DND-41 (cell line): ENCODE data around the gene RASL10A.

Experiments used
- ATAC-seq: fragments of 200-7000 bp; cut with Tn5 transposase; 3 replicates; pipeline ENCODE4 v1.9.1; 2021; ENCODE audit warnings: low read depth; ENCODE audit not compliant: insufficient read depth
- DNase-seq: peaks from one replicate; pipeline ENCODE4 v3.0.0-alpha.2; 2020
- H2AFZ ChIP-seq: 2 replicates; pipeline ENCODE4 v1.6.0; 2012; ENCODE audit warnings: low read depth, low read length
- H3K27ac ChIP-seq: 2 replicates; pipeline ENCODE4 v1.5.1; 2012; ENCODE audit warnings: low read length, inconsistent platforms
- H3K27me3 ChIP-seq: fragments of 200-600 bp; sonication (generic); 2 replicates; pipeline ENCODE4 v1.6.0; 2012; ENCODE audit warnings: low read length, mild to moderate bottlenecking, inconsistent platforms; ENCODE audit not compliant: insufficient read depth, poor library complexity
- H3K36me3 ChIP-seq: 2 replicates; pipeline ENCODE4 v1.5.1; 2012; ENCODE audit warnings: low read length, inconsistent platforms; ENCODE audit not compliant: insufficient read depth
- H3K4me1 ChIP-seq: 2 replicates; pipeline ENCODE4 v1.5.1; 2012; ENCODE audit warnings: mild to moderate bottlenecking, low read length; ENCODE audit not compliant: insufficient read depth
- H3K4me2 ChIP-seq: 2 replicates; pipeline ENCODE4 v1.6.0; 2012; ENCODE audit warnings: mild to moderate bottlenecking, moderate library complexity, low read length, inconsistent platforms; ENCODE audit not compliant: insufficient read depth
- H3K4me3 ChIP-seq, 2 experiments: fragments of 200-600 bp in 1 of 2; shearing (Covaris generic) in 1 of 2; 2 replicates each; pipeline ENCODE4 v1.5.1; 2012 to 2016; ENCODE audit warnings: inconsistent platforms in 2 of 2, low read length in 2 of 2, mild to moderate bottlenecking in 2 of 2, low read depth in 1 of 2, moderate library complexity in 1 of 2
- H3K79me2 ChIP-seq: 2 replicates; pipeline ENCODE4 v1.6.0; 2012; ENCODE audit warnings: low read length, inconsistent platforms; ENCODE audit not compliant: insufficient read depth
- H3K9ac ChIP-seq: 2 replicates; pipeline ENCODE4 v1.6.0; 2012; ENCODE audit warnings: low read depth, mild to moderate bottlenecking, inconsistent platforms, low read length, moderate library complexity
- H3K9me3 ChIP-seq: 2 replicates; pipeline ENCODE4 v1.5.1; 2012; ENCODE audit warnings: low read length, moderate library complexity, mild to moderate bottlenecking, inconsistent platforms; ENCODE audit not compliant: insufficient read depth, severe bottlenecking
- H4K20me1 ChIP-seq: 2 replicates; pipeline ENCODE4 v1.6.0; 2012; ENCODE audit warnings: low read length; ENCODE audit not compliant: insufficient read depth
- EZH2 ChIP-seq: IDR thresholded peaks from 3 replicates; pipeline ENCODE4 v1.6.1; 2012; ENCODE audit warnings: borderline replicate concordance, low read depth, mild to moderate bottlenecking, moderate library complexity, low read length, inconsistent platforms; ENCODE audit not compliant: severe bottlenecking
- TF ChIP-seq, protein P1 (sequence below): IDR thresholded peaks from 2 replicates; pipeline ENCODE4 v1.5.1; 2012; ENCODE audit warnings: borderline replicate concordance, low read length, moderate library complexity, mild to moderate bottlenecking; ENCODE audit not compliant: poor library complexity, severe bottlenecking; ENCODE audit errors: extremely low read depth

RASL10A gene

DNA sequence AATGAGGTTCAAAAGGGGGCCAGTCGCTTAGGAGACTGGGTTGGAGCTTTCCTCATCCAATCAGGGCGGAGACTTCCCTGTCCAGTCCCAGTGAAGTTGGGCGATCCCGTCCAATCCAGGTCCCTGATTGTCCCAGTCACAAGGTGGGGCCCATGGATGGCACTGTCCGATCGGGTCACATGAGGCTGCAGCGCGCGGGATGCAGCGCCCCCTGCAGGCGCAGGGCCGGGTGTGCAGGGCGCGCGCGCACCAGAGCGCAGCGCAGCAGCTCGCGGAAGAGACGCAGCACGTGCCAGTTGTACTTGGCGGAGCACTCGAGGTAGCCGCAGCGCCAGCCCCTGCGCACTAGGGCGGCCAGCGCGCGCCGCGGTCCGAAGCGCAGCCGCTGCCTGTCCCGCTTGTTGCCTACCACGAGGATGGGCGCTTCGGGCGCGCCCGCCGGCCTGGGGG lies 2.3 kb downstream of the RASL10A start:
- Histone ChIP-seq H3K4me3 (no peak overlapping the region), H3K9ac (no peak overlapping the region), H3K4me2 (no peak overlapping the region), H3K36me3 (no peaks in the 10 kb centered on the region), H3K9me3 (no peaks in the 10 kb centered on the region), H4K20me1 (peaks cover 7% of the 10 kb centered on the region; the same call in 1 of the 2 replicates), H3K4me1 (peaks cover 11% of the 10 kb centered on the region; the same call in 1 of the 2 replicates), H3K27me3 (peaks cover 9% of the 10 kb centered on the region), H3K79me2 (no peaks in the 10 kb centered on the region), H2AFZ (no peak overlapping the region), H3K27ac (no peak overlapping the region)
- no peak for ATAC-seq
- TF ChIP-seq, protein P1, sequence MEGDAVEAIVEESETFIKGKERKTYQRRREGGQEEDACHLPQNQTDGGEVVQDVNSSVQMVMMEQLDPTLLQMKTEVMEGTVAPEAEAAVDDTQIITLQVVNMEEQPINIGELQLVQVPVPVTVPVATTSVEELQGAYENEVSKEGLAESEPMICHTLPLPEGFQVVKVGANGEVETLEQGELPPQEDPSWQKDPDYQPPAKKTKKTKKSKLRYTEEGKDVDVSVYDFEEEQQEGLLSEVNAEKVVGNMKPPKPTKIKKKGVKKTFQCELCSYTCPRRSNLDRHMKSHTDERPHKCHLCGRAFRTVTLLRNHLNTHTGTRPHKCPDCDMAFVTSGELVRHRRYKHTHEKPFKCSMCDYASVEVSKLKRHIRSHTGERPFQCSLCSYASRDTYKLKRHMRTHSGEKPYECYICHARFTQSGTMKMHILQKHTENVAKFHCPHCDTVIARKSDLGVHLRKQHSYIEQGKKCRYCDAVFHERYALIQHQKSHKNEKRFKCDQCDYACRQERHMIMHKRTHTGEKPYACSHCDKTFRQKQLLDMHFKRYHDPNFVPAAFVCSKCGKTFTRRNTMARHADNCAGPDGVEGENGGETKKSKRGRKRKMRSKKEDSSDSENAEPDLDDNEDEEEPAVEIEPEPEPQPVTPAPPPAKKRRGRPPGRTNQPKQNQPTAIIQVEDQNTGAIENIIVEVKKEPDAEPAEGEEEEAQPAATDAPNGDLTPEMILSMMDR: peak; percentile 56
- TF ChIP-seq EZH2: no peak
- DNase-seq: no peak

DNA sequence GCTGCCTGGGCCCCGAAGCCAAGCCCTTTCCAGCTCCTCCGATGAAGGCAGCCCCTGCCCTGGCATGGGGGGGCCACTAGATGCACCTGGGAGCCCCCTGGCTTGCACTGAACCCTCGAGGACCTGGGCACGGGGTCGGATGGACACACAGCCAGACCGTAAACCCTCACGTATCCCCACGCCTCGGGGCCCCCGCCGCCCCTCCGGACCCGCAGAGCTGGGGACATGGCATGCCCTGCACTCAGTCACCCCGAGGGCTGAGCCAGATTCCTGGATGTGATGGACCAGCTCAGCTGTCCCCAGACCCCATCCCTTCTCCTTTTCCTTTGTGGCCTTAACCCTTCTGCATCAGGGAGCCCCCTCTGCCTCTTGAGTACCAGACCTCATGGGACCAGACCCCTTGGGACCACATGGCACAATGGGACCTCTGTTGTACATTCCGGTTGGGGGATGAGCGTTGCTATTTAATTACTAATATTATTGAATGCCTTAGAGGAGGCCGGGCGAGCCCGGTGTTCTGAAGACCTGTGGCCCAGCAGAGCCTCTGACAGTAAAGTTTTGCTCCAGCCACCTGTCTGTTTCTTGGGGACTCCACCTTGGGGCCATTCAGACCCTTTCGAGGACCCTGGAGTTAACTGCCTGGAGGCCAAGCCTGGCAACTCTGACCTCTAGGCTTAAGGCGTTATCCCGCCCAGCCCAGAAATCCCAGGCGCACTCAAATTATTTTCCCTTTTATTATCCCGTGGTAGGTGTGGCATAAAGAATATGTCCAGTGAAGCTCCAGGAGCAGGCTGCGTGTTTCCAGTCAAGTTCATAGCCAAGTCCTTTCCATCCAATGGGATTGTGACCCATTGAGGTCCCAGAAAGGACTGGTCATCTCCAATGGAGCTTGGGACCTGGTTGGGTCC lies 3.0 kb downstream of the RASL10A start:
- ATAC-seq: no peak
- Histone ChIP-seq H3K27me3 (peaks cover 9% of the 10 kb centered on the region), H2AFZ (no peak overlapping the region), H3K9me3 (no peaks in the 10 kb centered on the region), H3K9ac (no peak overlapping the region), H3K4me3 (no peak overlapping the region), H4K20me1 (peaks cover 8% of the 10 kb centered on the region; the same call in 1 of the 2 replicates), H3K36me3 (no peaks in the 10 kb centered on the region), H3K4me2 (no peak overlapping the region), H3K4me1 (peaks cover 15% of the 10 kb centered on the region), H3K79me2 (no peaks in the 10 kb centered on the region), H3K27ac (no peak overlapping the region)
- TF ChIP-seq, protein P1: no peak
- no peak for TF ChIP-seq EZH2
- DNase-seq: no peak

DNA sequence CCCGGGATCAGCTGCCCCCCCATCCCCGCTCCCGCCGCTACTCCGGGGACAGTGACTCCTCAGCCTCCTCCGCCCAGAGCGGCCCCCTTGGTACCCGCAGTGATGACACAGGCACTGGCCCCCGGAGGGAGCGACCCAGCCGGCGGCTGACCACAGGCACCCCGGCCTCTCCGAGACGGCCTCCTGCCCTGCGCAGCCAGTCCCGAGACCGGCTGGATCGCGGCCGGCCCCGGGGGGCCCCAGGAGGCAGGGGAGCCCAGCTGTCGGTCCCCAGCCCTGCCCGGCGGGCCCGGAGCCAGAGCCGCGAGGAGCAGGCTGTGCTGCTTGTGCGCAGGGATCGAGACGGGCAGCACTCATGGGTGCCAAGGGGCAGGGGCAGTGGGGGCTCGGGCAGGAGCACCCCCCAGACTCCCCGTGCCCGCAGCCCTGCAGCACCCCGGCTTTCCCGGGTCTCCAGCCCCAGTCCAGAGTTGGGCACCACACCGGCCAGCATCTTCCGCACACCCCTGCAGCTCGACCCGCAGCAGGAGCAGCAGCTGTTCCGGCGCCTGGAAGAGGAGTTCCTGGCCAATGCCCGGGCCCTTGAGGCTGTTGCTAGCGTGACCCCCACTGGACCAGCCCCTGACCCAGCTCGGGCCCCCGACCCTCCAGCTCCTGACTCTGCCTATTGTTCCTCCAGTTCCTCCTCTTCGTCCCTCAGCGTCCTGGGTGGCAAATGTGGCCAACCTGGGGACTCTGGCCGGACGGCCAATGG lies 3.9 kb downstream of the RASL10A start:
- no peak overlapping the region for H3K27ac ChIP-seq
- no peak for TF ChIP-seq EZH2
- TF ChIP-seq, protein P1: no peak
- H3K79me2 ChIP-seq: no peaks in the 10 kb centered on the region
- no peak for ATAC-seq
- no peak overlapping the region for H2AFZ ChIP-seq
- no peak overlapping the region for H3K4me3 ChIP-seq
- peaks cover 20% of the 10 kb centered on the region for H3K4me1 ChIP-seq
- no peak overlapping the region for H3K4me2 ChIP-seq
- H3K27me3 ChIP-seq: peaks cover 10% of the 10 kb centered on the region
- H3K36me3 ChIP-seq: no peaks in the 10 kb centered on the region
- H4K20me1 ChIP-seq: peaks cover 8% of the 10 kb centered on the region; the same call in 1 of the 2 replicates
- no peaks in the 10 kb centered on the region for H3K9me3 ChIP-seq
- no peak overlapping the region for H3K9ac ChIP-seq
- DNase-seq: no peak
